Measurements from ENCODE around the gene POLR1E.

POLR1E gene

GRCh38 chr9:37531699-37532098, 46.0 kb downstream of the POLR1E start:
- DNase-seq (ENCODE audit: low read depth in 4 of 4, low spot score in 1 of 4): no peak

- DNase-seq (ENCODE audit: low read depth in 4 of 4, low spot score in 1 of 4): no peak
Measured at GRCh38 chr9:37534412-37534811, 48.7 kb downstream of the POLR1E start.

- DNase-seq (ENCODE audit: low read depth in 4 of 4, low spot score in 1 of 4): no peak
Measured at GRCh38 chr9:37534901-37535300, 49.2 kb downstream of the POLR1E start.

- no peak for DNase-seq (ENCODE audit: low read depth in 4 of 4, low spot score in 1 of 4)
Measured at GRCh38 chr9:37538099-37538498, 52.4 kb downstream of the POLR1E start.

GRCh38 chr9:37539634-37540033, 53.9 kb downstream of the POLR1E start:
- DNase-seq (ENCODE audit: low read depth in 4 of 4, low spot score in 1 of 4): no peak

GRCh38 chr9:37540634-37541033, 54.9 kb downstream of the POLR1E start:
- DNase-seq (ENCODE audit: low read depth in 4 of 4, low spot score in 1 of 4): no peak

- DNase-seq (ENCODE audit: low read depth in 4 of 4, low spot score in 1 of 4): no peak
Measured at GRCh38 chr9:37541465-37541864, 55.7 kb downstream of the POLR1E start.

- no peak for DNase-seq (ENCODE audit: low read depth in 4 of 4, low spot score in 1 of 4)
Measured at GRCh38 chr9:37542488-37542887, 56.7 kb downstream of the POLR1E start.

GRCh38 chr9:37542895-37543294, 57.1 kb downstream of the POLR1E start:
- no peak for DNase-seq (ENCODE audit: low read depth in 4 of 4, low spot score in 1 of 4)

GRCh38 chr9:37543468-37543867, 57.7 kb downstream of the POLR1E start:
- no peak for DNase-seq (ENCODE audit: low read depth in 4 of 4, low spot score in 1 of 4)

GRCh38 chr9:37547328-37547878, 61.7 kb downstream of the POLR1E start:
- DNase-seq (ENCODE audit: low read depth in 4 of 4, low spot score in 1 of 4): no peak

GRCh38 chr9:37549527-37549926, 63.8 kb downstream of the POLR1E start:
- no peak for DNase-seq (ENCODE audit: low read depth in 4 of 4, low spot score in 1 of 4)

GRCh38 chr9:37550781-37551180, 65.0 kb downstream of the POLR1E start:
- DNase-seq (ENCODE audit: low read depth in 4 of 4, low spot score in 1 of 4): no peak

GRCh38 chr9:37551468-37551867, 65.7 kb downstream of the POLR1E start:
- no peak for DNase-seq (ENCODE audit: low read depth in 4 of 4, low spot score in 1 of 4)

- no peak for DNase-seq (ENCODE audit: low read depth in 4 of 4, low spot score in 1 of 4)
Measured at GRCh38 chr9:37551888-37552287, 66.1 kb downstream of the POLR1E start.
